Muscle layer of colon (tissue), 2 donors: ENCODE results near the gene CHD2.

ENCODE experiments used
- H3K27ac ChIP-seq: one replicate; pipeline ENCODE4 v1.7.0; 2013; ENCODE audit warnings: low read depth, mild to moderate bottlenecking, low read length, moderate library complexity
- H3K27me3 ChIP-seq, 2 donors: one replicate each; pipeline ENCODE4 v1.7.0; 2013; ENCODE audit warnings: low read length in 2 of 2, mild to moderate bottlenecking in 2 of 2; ENCODE audit not compliant: insufficient read depth in 2 of 2, control insufficient read depth in 1 of 2
- H3K36me3 ChIP-seq: one replicate; pipeline ENCODE4 v1.7.0; 2013; ENCODE audit warnings: mild to moderate bottlenecking, low read length; ENCODE audit not compliant: insufficient read depth
- H3K4me1 ChIP-seq: one replicate; pipeline ENCODE4 v1.7.0; 2013; ENCODE audit warnings: mild to moderate bottlenecking, low read length; ENCODE audit not compliant: insufficient read depth
- H3K4me3 ChIP-seq, 2 donors: one replicate each; pipeline ENCODE4 v1.7.0; 2013; ENCODE audit warnings: low read length in 2 of 2, low read depth in 1 of 2, mild to moderate bottlenecking in 1 of 2, moderate library complexity in 1 of 2
- H3K9ac ChIP-seq: one replicate; pipeline ENCODE4 v1.7.0; 2013; ENCODE audit warnings: low read length
- H3K9me3 ChIP-seq: one replicate; pipeline ENCODE4 v1.7.0; 2013; ENCODE audit warnings: mild to moderate bottlenecking, low read length
- donor health status: abdominal sarcoma.
- donor health status: Adenocarcinoma of cecum.

Gene CHD2

GRCh38 chr15:92879949-92880725 is 20.0 kb upstream of the CHD2 start:
- no peaks in the 10 kb centered on the region for H3K9me3 ChIP-seq
- no peak overlapping the region for H3K27ac ChIP-seq
- H3K9ac ChIP-seq, result no peak overlapping the region
- peaks cover 9% of the 10 kb centered on the region for H3K4me1 ChIP-seq
- H3K36me3 ChIP-seq, result no peaks in the 10 kb centered on the region
- H3K27me3 ChIP-seq, result no peaks in the 10 kb centered on the region
- no peak overlapping the region for H3K4me3 ChIP-seq

GRCh38 chr15:92880796-92881195 is 19.3 kb upstream of the CHD2 start:
- Histone ChIP-seq H3K9me3 (no peaks in the 10 kb centered on the region), H3K27me3 (no peaks in the 10 kb centered on the region), H3K9ac (no peak overlapping the region), H3K4me3 (no peak overlapping the region), H3K27ac (peak overlapping the region; percentile 72), H3K4me1 (peaks cover 12% of the 10 kb centered on the region), H3K36me3 (peaks cover under 1% of the 10 kb centered on the region)

- H3K4me3 ChIP-seq, result peak overlapping the region in 1 of 2 donors; percentile 62
- H3K9ac ChIP-seq, result no peak overlapping the region
- no peaks in the 10 kb centered on the region for H3K27me3 ChIP-seq
- peaks cover 6% of the 10 kb centered on the region for H3K36me3 ChIP-seq
- H3K27ac ChIP-seq, result peak overlapping the region; percentile 72
- H3K4me1 ChIP-seq, result peaks cover 15% of the 10 kb centered on the region
- H3K9me3 ChIP-seq, result no peaks in the 10 kb centered on the region
Measured at GRCh38 chr15:92881211-92881754, 18.8 kb upstream of the CHD2 start.

GRCh38 chr15:92881802-92882696 is 18.1 kb upstream of the CHD2 start:
- peaks cover 23% of the 10 kb centered on the region for H3K4me1 ChIP-seq
- H3K27me3 ChIP-seq, result no peaks in the 10 kb centered on the region

GRCh38 chr15:92882697-92883162 is 17.4 kb upstream of the CHD2 start:
- peaks cover 28% of the 10 kb centered on the region for H3K4me1 ChIP-seq

More at GRCh38 chr15:92881802-92882696, 18.1 kb upstream of the CHD2 start:
- peaks cover 13% of the 10 kb centered on the region for H3K36me3 ChIP-seq
- H3K9ac ChIP-seq, result peak overlapping the region; percentile 55
- H3K4me3 ChIP-seq, result peak overlapping the region; percentile 28 to 62
- no peaks in the 10 kb centered on the region for H3K9me3 ChIP-seq
- H3K27ac ChIP-seq, result peak overlapping the region; percentile 72

GRCh38 chr15:92883163-92883875 is 16.8 kb upstream of the CHD2 start:
- peaks cover 18% of the 10 kb centered on the region for H3K36me3 ChIP-seq
- peaks cover 32% of the 10 kb centered on the region for H3K4me1 ChIP-seq
- H3K27me3 ChIP-seq, result no peaks in the 10 kb centered on the region
- peak overlapping the region; percentile 91 for H3K9ac ChIP-seq
- H3K4me3 ChIP-seq, result peak overlapping the region; percentile 84 to 95
- no peaks in the 10 kb centered on the region for H3K9me3 ChIP-seq
- H3K27ac ChIP-seq, result peak overlapping the region; percentile 98

More at GRCh38 chr15:92882697-92883162, 17.4 kb upstream of the CHD2 start:
- Histone ChIP-seq H3K36me3 (peaks cover 18% of the 10 kb centered on the region), H3K9ac (peak overlapping the region; percentile 91), H3K9me3 (no peaks in the 10 kb centered on the region), H3K27me3 (no peaks in the 10 kb centered on the region), H3K27ac (peak overlapping the region; percentile 98), H3K4me3 (peak overlapping the region; percentile 84 to 95)

- Histone ChIP-seq H3K9ac (peak overlapping the region; percentile 91), H3K27ac (peak overlapping the region; percentile 98)
Measured at GRCh38 chr15:92883876-92884435, 16.2 kb upstream of the CHD2 start.

GRCh38 chr15:92884436-92885223 is 15.5 kb upstream of the CHD2 start:
- Histone ChIP-seq H3K36me3 (peaks cover 21% of the 10 kb centered on the region), H3K4me1 (peaks cover 39% of the 10 kb centered on the region), H3K27ac (peak overlapping the region; percentile 98), H3K9me3 (no peaks in the 10 kb centered on the region), H3K27me3 (no peaks in the 10 kb centered on the region), H3K4me3 (peak overlapping the region; percentile 84 to 95), H3K9ac (peak overlapping the region; percentile 91)

More at GRCh38 chr15:92883876-92884435, 16.2 kb upstream of the CHD2 start:
- no peaks in the 10 kb centered on the region for H3K27me3 ChIP-seq
- H3K36me3 ChIP-seq, result peaks cover 18% of the 10 kb centered on the region
- peaks cover 38% of the 10 kb centered on the region for H3K4me1 ChIP-seq
- peak overlapping the region; percentile 84 to 95 for H3K4me3 ChIP-seq
- H3K9me3 ChIP-seq, result no peaks in the 10 kb centered on the region

- Histone ChIP-seq H3K9ac (peak overlapping the region; percentile 91), H3K4me3 (peak overlapping the region in 1 of 2 donors; percentile 84)
Measured at GRCh38 chr15:92885224-92886041, 14.7 kb upstream of the CHD2 start.

More at GRCh38 chr15:92885224-92886041, 14.7 kb upstream of the CHD2 start:
- Histone ChIP-seq H3K4me1 (peaks cover 39% of the 10 kb centered on the region), H3K36me3 (peaks cover 26% of the 10 kb centered on the region), H3K27me3 (no peaks in the 10 kb centered on the region), H3K9me3 (no peaks in the 10 kb centered on the region), H3K27ac (peak overlapping the region; percentile 98)
